Loucy (cell line): ENCODE results near the gene C11orf87.

Source experiments
- H2AFZ ChIP-seq: fragments of 200-600 bp; sonication (generic); 2 replicates; pipeline ENCODE4 v1.6.0; 2016; ENCODE audit warnings: antibody characterized with exemption, mild to moderate bottlenecking, low read length, moderate library complexity
- H3F3A ChIP-seq: fragments of 200-600 bp; 2 replicates; pipeline ENCODE4 v1.6.0; 2016; ENCODE audit warnings: antibody characterized with exemption, low read depth, mild to moderate bottlenecking
- H3K27me3 ChIP-seq: fragments of 200-600 bp; sonication (generic); 2 replicates; pipeline ENCODE4 v1.6.1; 2014; ENCODE audit warnings: low read length, mild to moderate bottlenecking; ENCODE audit not compliant: insufficient read depth, poor library complexity, severe bottlenecking
- H3K36me3 ChIP-seq: fragments of 200-600 bp; sonication (generic); 2 replicates; pipeline ENCODE4 v1.6.1; 2016; ENCODE audit warnings: low read length; ENCODE audit not compliant: insufficient read depth
- H3K4me1 ChIP-seq: fragments of 200-600 bp; sonication (generic); 2 replicates; pipeline ENCODE4 v1.5.1; 2014; ENCODE audit warnings: low read length, mild to moderate bottlenecking; ENCODE audit not compliant: insufficient read depth, poor library complexity, severe bottlenecking
- H3K4me2 ChIP-seq: fragments of 200-600 bp; sonication (generic); 2 replicates; pipeline ENCODE4 v1.6.0; 2014; ENCODE audit warnings: antibody characterized with exemption, low read length, low read depth, mild to moderate bottlenecking; ENCODE audit not compliant: poor library complexity, severe bottlenecking
- H3K4me3 ChIP-seq: fragments of 200-600 bp; sonication (generic); 2 replicates; pipeline ENCODE4 v1.5.1; 2014; ENCODE audit warnings: low read length, mild to moderate bottlenecking, mixed read lengths; ENCODE audit not compliant: poor library complexity, severe bottlenecking
- H3K79me2 ChIP-seq: fragments of 200-600 bp; sonication (generic); 2 replicates; pipeline ENCODE4 v1.6.1; 2014; ENCODE audit warnings: low read length; ENCODE audit not compliant: insufficient read depth
- H3K9ac ChIP-seq: fragments of 200-600 bp; sonication (generic); 2 replicates; pipeline ENCODE4 v1.6.0; 2014; ENCODE audit warnings: mild to moderate bottlenecking, low read depth, low read length, moderate library complexity; ENCODE audit not compliant: poor library complexity, severe bottlenecking
- H3K9me2 ChIP-seq: fragments of 200-600 bp; sonication (generic); replicated peaks from 2 replicates; pipeline ENCODE4 v1.6.1; 2016; ENCODE audit warnings: low read depth, low read length, mixed read lengths
- H3K9me3 ChIP-seq: fragments of 200-600 bp; sonication (generic); 2 replicates; pipeline ENCODE4 v1.6.1; 2014; ENCODE audit warnings: mild to moderate bottlenecking, antibody characterized with exemption, low read length, low read depth; ENCODE audit not compliant: insufficient read depth
- H4K20me1 ChIP-seq: fragments of 200-600 bp; sonication (generic); 2 replicates; pipeline ENCODE4 v1.6.0; 2014; ENCODE audit warnings: antibody characterized with exemption, low read length, mild to moderate bottlenecking; ENCODE audit not compliant: insufficient read depth, poor library complexity, severe bottlenecking
- CTCF ChIP-seq: fragments of 200-600 bp; sonication (generic); conservative IDR thresholded peaks from 2 replicates; pipeline ENCODE4 v1.5.1; 2014; ENCODE audit warnings: mild to moderate bottlenecking, antibody characterized with exemption, low read length
- EZH2phosphoT487 ChIP-seq: fragments of 200-600 bp; IDR thresholded peaks from 2 replicates; pipeline ENCODE4 v1.6.1; 2018; ENCODE audit warnings: antibody characterized with exemption, mild to moderate bottlenecking, moderate library complexity, borderline replicate concordance

C11orf87 gene

GRCh38 chr11:109378034-109378433, 44.0 kb upstream of the C11orf87 start:
- Histone ChIP-seq H3K79me2 (no peaks in the 10 kb centered on the region), H3K27me3 (no peaks in the 10 kb centered on the region), H3F3A (no peaks in the 10 kb centered on the region), H3K9me3 (no peaks in the 10 kb centered on the region), H3K9me2 (no peaks in the 10 kb centered on the region), H3K9ac (no peak overlapping the region), H3K4me2 (no peak overlapping the region), H2AFZ (no peak overlapping the region), H3K4me3 (no peak overlapping the region), H3K36me3 (no peaks in the 10 kb centered on the region), H4K20me1 (no peaks in the 10 kb centered on the region), H3K4me1 (no peaks in the 10 kb centered on the region)
- TF ChIP-seq EZH2phosphoT487 (no peak), CTCF (no peak)

- Histone ChIP-seq H4K20me1 (no peaks in the 10 kb centered on the region), H3K4me1 (no peaks in the 10 kb centered on the region), H3K79me2 (no peaks in the 10 kb centered on the region), H3K36me3 (no peaks in the 10 kb centered on the region), H2AFZ (no peak overlapping the region), H3K4me3 (no peak overlapping the region), H3K9me2 (no peaks in the 10 kb centered on the region), H3K27me3 (no peaks in the 10 kb centered on the region), H3K4me2 (no peak overlapping the region), H3K9me3 (no peaks in the 10 kb centered on the region), H3K9ac (no peak overlapping the region), H3F3A (no peaks in the 10 kb centered on the region)
- TF ChIP-seq CTCF (no peak), EZH2phosphoT487 (no peak)
These were observed 38.7 kb upstream of the C11orf87 start for GRCh38 chr11:109383306-109383705.

GRCh38 chr11:109384873-109385272, 37.1 kb upstream of the C11orf87 start:
- no peaks in the 10 kb centered on the region for H3K36me3 ChIP-seq
- no peak for TF ChIP-seq CTCF
- TF ChIP-seq EZH2phosphoT487: no peak
- no peaks in the 10 kb centered on the region for H3F3A ChIP-seq
- H2AFZ ChIP-seq: no peak overlapping the region
- H3K4me1 ChIP-seq: no peaks in the 10 kb centered on the region
- no peak overlapping the region for H3K4me2 ChIP-seq
- no peaks in the 10 kb centered on the region for H3K9me3 ChIP-seq
- no peaks in the 10 kb centered on the region for H3K27me3 ChIP-seq
- no peaks in the 10 kb centered on the region for H3K9me2 ChIP-seq
- no peak overlapping the region for H3K4me3 ChIP-seq
- H3K9ac ChIP-seq: no peak overlapping the region
- no peaks in the 10 kb centered on the region for H3K79me2 ChIP-seq
- H4K20me1 ChIP-seq: no peaks in the 10 kb centered on the region
